ENCODE results near the gene NCOA3.
"Not testable (repeated sequence)": the region's sequence is repeated elsewhere in the genome, so short reads cannot be mapped to it uniquely, and the experiment has no call there.

NCOA3 gene

GRCh38 chr20:47544852-47545251 is 43.2 kb downstream of the NCOA3 start:
- no peaks in the 10 kb centered on the region for H3K36me3 ChIP-seq (ENCODE audit: control insufficient read depth, insufficient read depth, low read length)

GRCh38 chr20:47545499-47545898 is 43.8 kb downstream of the NCOA3 start:
- H3K36me3 ChIP-seq (ENCODE audit: control insufficient read depth, insufficient read depth, low read length) = no peaks in the 10 kb centered on the region
- H3K27me3 ChIP-seq (ENCODE audit: control insufficient read depth, insufficient read depth, low read length) = no peaks in the 10 kb centered on the region
- no peak overlapping the region for H3K27ac ChIP-seq (ENCODE audit: low read depth, low read length)
- no peak overlapping the region for H3K4me3 ChIP-seq (ENCODE audit: low read depth, low read length)
- peaks cover 25% of the 10 kb centered on the region for H3K4me1 ChIP-seq (ENCODE audit: control insufficient read depth, insufficient read depth, low read length)
- no peaks in the 10 kb centered on the region for H3K9me3 ChIP-seq (ENCODE audit: control insufficient read depth, insufficient read depth, low read depth, low read length)
- H3K9ac ChIP-seq (ENCODE audit: low read length) = no peak overlapping the region

More at GRCh38 chr20:47544852-47545251, 43.2 kb downstream of the NCOA3 start:
- Histone ChIP-seq H3K9me3 (ENCODE audit: control insufficient read depth, insufficient read depth, low read depth, low read length) (no peaks in the 10 kb centered on the region), H3K4me3 (ENCODE audit: low read depth, low read length) (no peak overlapping the region), H3K27ac (ENCODE audit: low read depth, low read length) (no peak overlapping the region), H3K9ac (ENCODE audit: low read length) (no peak overlapping the region), H3K4me1 (ENCODE audit: control insufficient read depth, insufficient read depth, low read length) (peaks cover 24% of the 10 kb centered on the region), H3K27me3 (ENCODE audit: control insufficient read depth, insufficient read depth, low read length) (no peaks in the 10 kb centered on the region)

- Histone ChIP-seq H3K27ac (ENCODE audit: low read depth, low read length) (no peak overlapping the region), H3K9me3 (ENCODE audit: control insufficient read depth, insufficient read depth, low read depth, low read length) (no peaks in the 10 kb centered on the region), H3K4me1 (ENCODE audit: control insufficient read depth, insufficient read depth, low read length) (peaks cover 27% of the 10 kb centered on the region), H3K27me3 (ENCODE audit: control insufficient read depth, insufficient read depth, low read length) (no peaks in the 10 kb centered on the region), H3K36me3 (ENCODE audit: control insufficient read depth, insufficient read depth, low read length) (no peaks in the 10 kb centered on the region), H3K9ac (ENCODE audit: low read length) (no peak overlapping the region), H3K4me3 (ENCODE audit: low read depth, low read length) (no peak overlapping the region)
Measured at GRCh38 chr20:47546184-47547033, 44.7 kb downstream of the NCOA3 start.

GRCh38 chr20:47547034-47547387 is 45.3 kb downstream of the NCOA3 start:
- Histone ChIP-seq H3K27ac (ENCODE audit: low read depth, low read length) (no peak overlapping the region), H3K36me3 (ENCODE audit: control insufficient read depth, insufficient read depth, low read length) (no peaks in the 10 kb centered on the region), H3K4me3 (ENCODE audit: low read depth, low read length) (no peak overlapping the region), H3K27me3 (ENCODE audit: control insufficient read depth, insufficient read depth, low read length) (no peaks in the 10 kb centered on the region), H3K9me3 (ENCODE audit: control insufficient read depth, insufficient read depth, low read depth, low read length) (no peaks in the 10 kb centered on the region), H3K9ac (ENCODE audit: low read length) (no peak overlapping the region), H3K4me1 (ENCODE audit: control insufficient read depth, insufficient read depth, low read length) (peaks cover 27% of the 10 kb centered on the region)

GRCh38 chr20:47549671-47550070 is 48.0 kb downstream of the NCOA3 start:
- H3K36me3 ChIP-seq (ENCODE audit: control insufficient read depth, insufficient read depth, low read length) = no peaks in the 10 kb centered on the region
- no peak overlapping the region for H3K4me3 ChIP-seq (ENCODE audit: low read depth, low read length)
- H3K27me3 ChIP-seq (ENCODE audit: control insufficient read depth, insufficient read depth, low read length) = no peaks in the 10 kb centered on the region
- H3K9ac ChIP-seq (ENCODE audit: low read length) = no peak overlapping the region
- no peaks in the 10 kb centered on the region for H3K9me3 ChIP-seq (ENCODE audit: control insufficient read depth, insufficient read depth, low read depth, low read length)
- H3K27ac ChIP-seq (ENCODE audit: low read depth, low read length) = no peak overlapping the region
- H3K4me1 ChIP-seq (ENCODE audit: control insufficient read depth, insufficient read depth, low read length) = peaks cover 21% of the 10 kb centered on the region; the same call in 1 of the 2 replicates

DNA sequence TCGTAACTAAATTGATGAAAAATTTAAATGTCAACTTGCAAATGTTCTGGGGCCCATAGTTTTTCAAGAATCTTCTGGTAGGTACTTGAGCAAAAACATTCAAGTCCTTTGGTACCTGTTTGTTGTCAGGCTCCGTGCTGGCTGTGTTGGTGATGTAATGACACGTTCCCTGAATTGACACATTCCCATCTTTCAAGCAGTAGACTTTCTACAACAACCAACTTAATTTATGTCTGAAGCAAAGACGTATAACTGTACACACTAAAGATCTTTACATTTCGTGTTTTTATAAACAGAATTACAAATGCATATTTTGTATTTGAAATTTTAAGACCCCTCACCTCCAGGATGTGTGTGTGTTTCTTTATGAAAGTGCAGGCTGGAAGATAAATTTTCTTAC is 49.5 kb downstream of the NCOA3 start:
- no peaks in the 10 kb centered on the region for H3K36me3 ChIP-seq (ENCODE audit: control insufficient read depth, insufficient read depth, low read length)
- H3K4me3 ChIP-seq (ENCODE audit: low read depth, low read length) = no peak overlapping the region
- peaks cover 17% of the 10 kb centered on the region for H3K4me1 ChIP-seq (ENCODE audit: control insufficient read depth, insufficient read depth, low read length)
- no peaks in the 10 kb centered on the region for H3K9me3 ChIP-seq (ENCODE audit: control insufficient read depth, insufficient read depth, low read depth, low read length)
- no peak overlapping the region for H3K27ac ChIP-seq (ENCODE audit: low read depth, low read length)
- H3K27me3 ChIP-seq (ENCODE audit: control insufficient read depth, insufficient read depth, low read length) = no peaks in the 10 kb centered on the region
- no peak overlapping the region for H3K9ac ChIP-seq (ENCODE audit: low read length)

GRCh38 chr20:47551841-47552240 is 50.2 kb downstream of the NCOA3 start:
- no peak overlapping the region for H3K4me3 ChIP-seq (ENCODE audit: low read depth, low read length)
- H3K9ac ChIP-seq (ENCODE audit: low read length) = no peak overlapping the region
- no peaks in the 10 kb centered on the region for H3K36me3 ChIP-seq (ENCODE audit: control insufficient read depth, insufficient read depth, low read length)
- H3K9me3 ChIP-seq (ENCODE audit: control insufficient read depth, insufficient read depth, low read depth, low read length) = no peaks in the 10 kb centered on the region
- H3K27me3 ChIP-seq (ENCODE audit: control insufficient read depth, insufficient read depth, low read length) = no peaks in the 10 kb centered on the region
- H3K4me1 ChIP-seq (ENCODE audit: control insufficient read depth, insufficient read depth, low read length) = peaks cover 20% of the 10 kb centered on the region
- H3K27ac ChIP-seq (ENCODE audit: low read depth, low read length) = no peak overlapping the region

DNA sequence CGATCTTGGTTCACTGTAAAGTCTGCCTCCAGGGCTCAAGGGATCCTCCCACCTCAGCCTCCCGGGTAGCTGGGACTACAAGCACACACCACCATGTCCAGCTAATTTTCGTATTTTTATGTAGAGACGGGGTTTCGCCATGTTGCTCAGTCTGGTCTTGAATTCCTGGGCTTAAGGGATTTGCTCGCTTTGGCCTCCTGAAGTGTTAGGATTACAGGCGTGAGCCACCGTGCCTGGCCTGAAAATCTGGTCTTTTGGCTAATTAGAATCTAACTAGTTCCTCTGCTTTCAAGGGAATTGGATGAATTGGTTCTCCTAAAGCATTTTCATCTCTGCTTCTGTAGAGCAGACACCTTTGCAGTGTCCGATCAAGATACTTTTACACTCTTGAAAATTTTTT is 51.3 kb downstream of the NCOA3 start:
- Histone ChIP-seq H3K27me3 (ENCODE audit: control insufficient read depth, insufficient read depth, low read length) (no peaks in the 10 kb centered on the region), H3K36me3 (ENCODE audit: control insufficient read depth, insufficient read depth, low read length) (no peaks in the 10 kb centered on the region), H3K9me3 (ENCODE audit: control insufficient read depth, insufficient read depth, low read depth, low read length) (no peaks in the 10 kb centered on the region), H3K4me3 (ENCODE audit: low read depth, low read length) (no peak overlapping the region), H3K27ac (ENCODE audit: low read depth, low read length) (no peak overlapping the region), H3K9ac (ENCODE audit: low read length) (no peak overlapping the region), H3K4me1 (ENCODE audit: control insufficient read depth, insufficient read depth, low read length) (peaks cover 31% of the 10 kb centered on the region)

DNA sequence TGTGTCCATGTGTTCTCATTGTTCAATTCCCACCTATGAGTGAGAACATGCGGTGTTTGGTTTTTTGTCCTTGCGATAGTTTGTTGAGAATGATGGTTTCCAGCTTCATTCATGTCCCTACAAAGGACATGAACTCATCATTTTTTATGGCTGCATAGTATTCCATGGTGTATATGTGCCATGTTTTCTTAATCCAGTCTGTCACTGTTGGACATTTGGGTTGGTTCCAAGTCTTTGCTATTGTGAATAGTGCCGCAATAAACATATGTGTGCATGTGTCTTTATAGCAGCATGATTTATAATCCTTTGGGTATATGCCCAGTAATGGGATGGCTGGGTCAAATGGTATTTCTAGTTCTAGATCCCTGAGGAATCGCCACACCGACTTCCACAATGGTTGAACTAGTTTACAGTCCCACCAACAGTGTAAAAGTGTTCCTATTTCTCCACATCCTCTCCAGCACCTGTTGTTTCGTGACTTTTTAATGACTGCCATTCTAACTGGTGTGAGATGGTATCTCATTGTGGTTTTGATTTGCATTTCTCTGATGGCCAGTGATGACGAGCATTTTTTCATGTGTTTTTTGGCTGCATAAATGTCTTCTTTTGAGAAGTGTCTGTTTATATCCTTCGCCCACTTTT is 52.0 kb downstream of the NCOA3 start:
- H3K36me3 ChIP-seq (ENCODE audit: control insufficient read depth, insufficient read depth, low read length); H3K9me3 ChIP-seq (ENCODE audit: control insufficient read depth, insufficient read depth, low read depth, low read length); H3K27ac ChIP-seq (ENCODE audit: low read depth, low read length); H3K4me3 ChIP-seq (ENCODE audit: low read depth, low read length); H3K27me3 ChIP-seq (ENCODE audit: control insufficient read depth, insufficient read depth, low read length); H3K9ac ChIP-seq (ENCODE audit: low read length): not testable (repeated sequence)
- peaks cover 36% of the 10 kb centered on the region for H3K4me1 ChIP-seq (ENCODE audit: control insufficient read depth, insufficient read depth, low read length)

GRCh38 chr20:47554283-47554682 is 52.6 kb downstream of the NCOA3 start:
- not testable (repeated sequence) for H3K27me3 ChIP-seq (ENCODE audit: control insufficient read depth, insufficient read depth, low read length)

GRCh38 chr20:47557218-47557617 is 55.5 kb downstream of the NCOA3 start:
- Histone ChIP-seq H3K36me3 (ENCODE audit: control insufficient read depth, insufficient read depth, low read length) (no peaks in the 10 kb centered on the region), H3K9me3 (ENCODE audit: control insufficient read depth, insufficient read depth, low read depth, low read length) (no peaks in the 10 kb centered on the region), H3K27ac (ENCODE audit: low read depth, low read length) (peak overlapping the region; percentile 38; the same call in 1 of the 2 replicates), H3K9ac (ENCODE audit: low read length) (no peak overlapping the region), H3K4me3 (ENCODE audit: low read depth, low read length) (no peak overlapping the region), H3K27me3 (ENCODE audit: control insufficient read depth, insufficient read depth, low read length) (no peaks in the 10 kb centered on the region), H3K4me1 (ENCODE audit: control insufficient read depth, insufficient read depth, low read length) (peaks cover 35% of the 10 kb centered on the region)

More at GRCh38 chr20:47554283-47554682, 52.6 kb downstream of the NCOA3 start:
- H3K4me3 ChIP-seq (ENCODE audit: low read depth, low read length); H3K36me3 ChIP-seq (ENCODE audit: control insufficient read depth, insufficient read depth, low read length); H3K9me3 ChIP-seq (ENCODE audit: control insufficient read depth, insufficient read depth, low read depth, low read length); H3K9ac ChIP-seq (ENCODE audit: low read length); H3K27ac ChIP-seq (ENCODE audit: low read depth, low read length): not testable (repeated sequence)
- peaks cover 42% of the 10 kb centered on the region for H3K4me1 ChIP-seq (ENCODE audit: control insufficient read depth, insufficient read depth, low read length)
